Measurements from ENCODE around the gene BBLN.
A peak's percentile ranks its signal among the peaks of the same experiment; 100 is the strongest.

BBLN gene

DNA sequence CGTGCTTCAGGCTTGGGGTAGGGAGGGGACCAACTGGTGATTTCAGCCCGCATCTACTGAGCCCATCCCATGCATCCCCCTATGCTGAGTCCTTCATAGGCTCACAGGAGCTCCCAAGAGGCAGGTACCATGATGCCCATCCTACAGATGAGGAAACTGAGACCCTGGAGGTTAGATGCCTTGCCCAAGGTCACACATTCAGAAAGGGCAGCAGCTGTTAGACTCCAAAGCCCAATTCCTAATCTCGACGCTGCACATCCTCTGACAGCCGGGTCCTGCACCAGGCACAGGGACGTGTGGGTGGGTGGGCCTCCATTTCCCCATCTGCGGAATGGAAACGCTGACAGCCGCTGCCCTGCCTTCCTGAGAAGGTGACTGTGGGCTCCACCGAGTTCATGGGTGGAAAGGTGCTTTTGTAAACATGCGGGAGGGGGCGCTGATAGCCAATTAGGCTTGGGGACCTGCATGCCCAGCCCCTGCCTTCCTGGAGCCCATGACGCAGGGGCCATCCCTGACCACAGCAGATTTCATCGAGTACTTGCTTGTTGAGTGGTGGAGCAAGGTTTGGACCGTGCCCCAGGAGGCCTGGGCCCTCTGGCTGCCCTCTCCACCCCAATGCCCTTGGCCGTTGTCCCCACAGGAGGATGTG lies 45.4 kb downstream of the BBLN start:
- DNase-seq (ENCODE audit: extremely low read depth, low read depth): no peak
- H3K4me3 ChIP-seq (replicated peaks; ENCODE audit: low read depth, low read length): peak overlapping the region; percentile 90
- TF ChIP-seq, protein P1, sequence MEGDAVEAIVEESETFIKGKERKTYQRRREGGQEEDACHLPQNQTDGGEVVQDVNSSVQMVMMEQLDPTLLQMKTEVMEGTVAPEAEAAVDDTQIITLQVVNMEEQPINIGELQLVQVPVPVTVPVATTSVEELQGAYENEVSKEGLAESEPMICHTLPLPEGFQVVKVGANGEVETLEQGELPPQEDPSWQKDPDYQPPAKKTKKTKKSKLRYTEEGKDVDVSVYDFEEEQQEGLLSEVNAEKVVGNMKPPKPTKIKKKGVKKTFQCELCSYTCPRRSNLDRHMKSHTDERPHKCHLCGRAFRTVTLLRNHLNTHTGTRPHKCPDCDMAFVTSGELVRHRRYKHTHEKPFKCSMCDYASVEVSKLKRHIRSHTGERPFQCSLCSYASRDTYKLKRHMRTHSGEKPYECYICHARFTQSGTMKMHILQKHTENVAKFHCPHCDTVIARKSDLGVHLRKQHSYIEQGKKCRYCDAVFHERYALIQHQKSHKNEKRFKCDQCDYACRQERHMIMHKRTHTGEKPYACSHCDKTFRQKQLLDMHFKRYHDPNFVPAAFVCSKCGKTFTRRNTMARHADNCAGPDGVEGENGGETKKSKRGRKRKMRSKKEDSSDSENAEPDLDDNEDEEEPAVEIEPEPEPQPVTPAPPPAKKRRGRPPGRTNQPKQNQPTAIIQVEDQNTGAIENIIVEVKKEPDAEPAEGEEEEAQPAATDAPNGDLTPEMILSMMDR (IDR thresholded peaks at IDR 0.05; ENCODE audit: low read depth, low read length, missing control alignments): no peak

- TF ChIP-seq, protein P1 (IDR thresholded peaks at IDR 0.05; ENCODE audit: low read depth, low read length, missing control alignments): no peak
- DNase-seq (ENCODE audit: extremely low read depth, low read depth): no peak
- no peak overlapping the region; the same call in 1 of the 2 replicates for H3K4me3 ChIP-seq (replicated peaks; ENCODE audit: low read depth, low read length)
Measured at GRCh38 chr9:128206484-128206883, 46.4 kb downstream of the BBLN start.

DNA sequence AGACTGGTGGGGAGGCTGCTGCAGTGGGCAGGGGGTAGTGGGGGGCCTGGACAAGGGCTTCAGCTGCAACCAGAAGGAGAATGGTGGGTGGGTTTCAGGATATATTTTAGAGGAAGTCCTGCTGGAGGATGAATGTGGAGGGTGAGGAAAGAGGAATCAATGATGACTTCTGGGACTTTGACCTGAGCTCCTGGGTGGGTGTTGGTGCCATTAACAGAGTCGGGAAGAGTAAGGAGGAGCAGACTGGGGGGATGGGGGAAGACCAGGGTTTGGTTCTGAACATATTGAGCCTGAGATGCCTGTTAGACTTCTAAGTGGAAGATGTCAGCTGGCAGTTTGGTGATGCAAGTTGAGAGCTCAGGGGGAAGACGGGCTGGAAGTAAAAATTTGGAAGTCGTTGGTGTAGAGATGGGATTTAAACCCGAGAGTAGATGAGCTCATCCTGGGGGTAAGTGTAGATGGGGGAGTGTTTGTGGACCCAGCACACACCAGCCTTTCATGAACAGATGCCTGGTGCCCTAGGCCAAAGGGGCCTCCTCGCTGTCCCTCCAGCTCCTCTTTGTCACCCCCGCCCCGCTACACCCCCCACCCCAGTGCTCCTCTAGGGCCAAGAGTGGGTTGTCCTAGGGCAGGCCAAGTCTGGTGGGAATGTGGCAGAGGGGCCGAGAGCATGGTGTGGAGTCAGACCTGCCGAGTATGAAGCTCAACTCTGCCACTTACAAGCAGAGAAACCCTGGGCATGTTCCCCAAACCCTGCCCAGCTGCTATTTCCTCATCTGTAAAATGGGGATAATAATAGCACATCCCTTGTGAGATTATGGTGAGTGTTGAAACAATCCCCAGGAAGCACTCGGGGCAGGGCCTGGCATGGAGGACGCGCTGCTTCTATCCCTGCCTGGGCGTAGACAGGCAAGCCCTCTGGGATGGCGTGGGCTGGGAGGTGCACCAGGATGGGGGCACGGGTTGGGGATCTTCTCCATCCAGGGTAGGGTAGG lies 47.1 kb downstream of the BBLN start:
- TF ChIP-seq, protein P1 (IDR thresholded peaks at IDR 0.05; ENCODE audit: low read depth, low read length, missing control alignments): no peak
- no peak overlapping the region for H3K4me3 ChIP-seq (replicated peaks; ENCODE audit: low read depth, low read length)
- no peak for DNase-seq (ENCODE audit: extremely low read depth, low read depth)

DNA sequence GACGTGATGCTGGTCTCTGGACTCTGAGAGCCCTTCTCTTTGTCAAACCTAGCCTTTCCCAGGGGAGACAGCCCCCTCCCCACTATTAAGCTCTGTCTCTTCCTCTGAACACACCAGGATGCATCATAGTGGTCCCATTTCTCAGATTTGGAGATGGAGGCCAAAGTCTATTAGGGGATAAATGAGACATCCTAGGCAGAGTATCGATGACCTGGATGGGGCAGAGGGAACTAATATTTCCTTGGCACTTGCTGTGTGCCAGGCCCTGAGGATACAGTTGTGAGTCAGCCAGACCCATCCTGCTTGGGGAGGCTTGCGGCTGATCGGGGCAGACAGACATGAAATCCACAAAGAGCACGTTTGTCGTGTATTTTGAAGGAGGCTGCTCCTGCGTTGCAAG lies 48.3 kb downstream of the BBLN start:
- TF ChIP-seq, protein P1 (IDR thresholded peaks at IDR 0.05; ENCODE audit: low read depth, low read length, missing control alignments): no peak
- DNase-seq (ENCODE audit: extremely low read depth, low read depth): no peak
- H3K4me3 ChIP-seq (replicated peaks; ENCODE audit: low read depth, low read length): no peak overlapping the region

DNA sequence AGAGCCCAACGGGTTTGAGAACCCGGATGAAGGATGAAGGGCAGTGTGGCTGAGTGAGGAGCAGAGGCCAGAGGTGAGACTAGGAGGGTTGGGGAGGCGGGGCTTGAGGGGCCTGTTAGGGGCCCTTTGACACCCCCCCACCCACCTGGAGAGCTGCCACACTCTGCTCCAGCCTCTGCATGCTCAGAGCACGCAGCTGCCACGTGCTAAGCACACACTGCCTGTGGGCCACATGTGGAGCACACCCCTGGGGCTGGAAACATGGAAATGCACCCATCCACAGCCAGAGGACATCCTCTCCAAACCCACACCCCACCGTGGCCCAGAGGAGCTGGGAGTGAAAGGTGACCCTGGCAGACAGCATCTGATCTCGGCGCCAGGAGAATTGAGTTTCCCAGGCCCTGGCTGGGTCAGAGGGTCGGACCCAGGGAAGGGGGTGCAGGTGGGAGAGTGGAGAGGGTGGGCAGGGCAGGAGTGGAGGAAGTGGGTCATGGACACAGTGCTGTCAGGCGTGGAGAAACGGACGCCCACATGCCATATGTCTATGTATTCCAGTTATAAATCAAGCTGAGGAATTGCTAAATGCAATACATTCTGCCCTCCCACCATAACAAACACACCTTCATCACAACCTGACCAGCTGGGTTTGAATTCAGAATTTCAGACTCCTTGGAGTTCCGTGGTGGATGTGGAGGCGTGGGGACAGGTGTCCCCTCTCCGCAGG lies 49.0 kb downstream of the BBLN start:
- DNase-seq (ENCODE audit: extremely low read depth, low read depth): no peak
- H3K4me3 ChIP-seq (replicated peaks; ENCODE audit: low read depth, low read length): no peak overlapping the region
- TF ChIP-seq, protein P1 (IDR thresholded peaks at IDR 0.05; ENCODE audit: low read depth, low read length, missing control alignments): no peak

DNA sequence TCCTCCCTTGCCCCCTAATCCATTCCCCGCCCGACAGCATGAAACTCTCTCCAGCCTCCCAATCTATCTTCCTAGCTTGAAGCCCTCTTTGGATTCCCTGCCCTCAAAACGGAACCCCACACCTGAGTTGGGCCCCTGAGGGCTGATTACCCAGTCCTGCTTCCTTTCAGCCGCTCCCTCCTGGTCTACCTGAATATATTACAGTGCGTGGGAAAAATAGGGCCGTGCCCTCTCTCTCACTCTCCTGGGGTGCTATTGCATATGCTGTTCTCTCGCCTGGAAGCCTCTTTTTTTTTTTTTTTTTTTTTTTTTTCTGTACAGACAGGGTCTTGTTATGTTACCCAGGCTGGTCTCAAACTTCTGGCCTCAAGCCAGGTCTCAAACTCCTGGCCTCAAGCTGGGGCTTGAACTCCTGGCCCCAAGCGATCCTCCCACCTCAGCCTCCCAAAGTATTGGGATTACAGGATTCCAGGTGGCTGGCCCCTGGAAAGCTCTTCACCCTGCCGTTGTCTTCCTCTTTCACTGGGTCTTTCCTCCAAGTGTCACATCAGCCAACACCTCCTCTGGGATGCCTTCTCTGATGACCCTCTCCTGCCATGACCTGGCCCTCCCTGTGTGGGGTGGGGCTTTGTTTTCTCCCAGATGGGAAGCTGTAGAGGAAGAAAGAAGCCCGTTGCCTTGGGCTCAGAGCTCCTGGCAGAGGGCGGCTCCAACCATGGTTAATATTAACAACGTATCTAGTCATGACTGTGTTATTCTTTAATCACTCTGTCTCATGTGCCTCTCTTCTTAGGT lies 51.3 kb downstream of the BBLN start:
- no peak overlapping the region for H3K4me3 ChIP-seq (replicated peaks; ENCODE audit: low read depth, low read length)
- DNase-seq (ENCODE audit: extremely low read depth, low read depth): no peak
- TF ChIP-seq, protein P1 (IDR thresholded peaks at IDR 0.05; ENCODE audit: low read depth, low read length, missing control alignments): no peak
